ENCODE data around the gene PAWR.

DNA sequence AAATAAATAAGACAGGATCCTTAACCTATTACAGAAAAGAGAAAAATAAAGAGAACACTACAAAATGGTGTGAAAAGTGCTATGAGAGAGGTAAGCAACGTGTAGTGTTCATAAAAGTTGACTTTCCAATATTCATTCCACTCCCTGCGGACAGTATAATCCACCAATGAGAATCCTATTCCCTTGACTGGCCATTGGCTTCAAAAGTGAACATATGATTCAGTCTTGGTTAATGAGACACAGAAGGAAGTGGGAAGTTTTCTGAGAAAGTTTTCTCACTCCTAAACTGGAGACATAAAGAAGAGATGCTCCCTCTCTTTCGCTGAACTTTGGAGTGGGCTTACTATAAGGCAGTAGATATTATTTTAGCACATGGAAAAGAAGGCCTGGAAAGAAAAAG lies 153.1 kb downstream of the PAWR start:
- TF ChIP-seq, protein P1, sequence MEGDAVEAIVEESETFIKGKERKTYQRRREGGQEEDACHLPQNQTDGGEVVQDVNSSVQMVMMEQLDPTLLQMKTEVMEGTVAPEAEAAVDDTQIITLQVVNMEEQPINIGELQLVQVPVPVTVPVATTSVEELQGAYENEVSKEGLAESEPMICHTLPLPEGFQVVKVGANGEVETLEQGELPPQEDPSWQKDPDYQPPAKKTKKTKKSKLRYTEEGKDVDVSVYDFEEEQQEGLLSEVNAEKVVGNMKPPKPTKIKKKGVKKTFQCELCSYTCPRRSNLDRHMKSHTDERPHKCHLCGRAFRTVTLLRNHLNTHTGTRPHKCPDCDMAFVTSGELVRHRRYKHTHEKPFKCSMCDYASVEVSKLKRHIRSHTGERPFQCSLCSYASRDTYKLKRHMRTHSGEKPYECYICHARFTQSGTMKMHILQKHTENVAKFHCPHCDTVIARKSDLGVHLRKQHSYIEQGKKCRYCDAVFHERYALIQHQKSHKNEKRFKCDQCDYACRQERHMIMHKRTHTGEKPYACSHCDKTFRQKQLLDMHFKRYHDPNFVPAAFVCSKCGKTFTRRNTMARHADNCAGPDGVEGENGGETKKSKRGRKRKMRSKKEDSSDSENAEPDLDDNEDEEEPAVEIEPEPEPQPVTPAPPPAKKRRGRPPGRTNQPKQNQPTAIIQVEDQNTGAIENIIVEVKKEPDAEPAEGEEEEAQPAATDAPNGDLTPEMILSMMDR (IDR thresholded peaks at IDR 0.05; ENCODE audit: low read depth, low read length) = no peak
- TF ChIP-seq POLR2A (IDR thresholded peaks at IDR 0.05; ENCODE audit: extremely low read depth, insufficient read length) (no peak), MYC (IDR thresholded peaks at IDR 0.05; ENCODE audit: low read depth, low read length) (no peak)
- TF ChIP-seq, protein P2, sequence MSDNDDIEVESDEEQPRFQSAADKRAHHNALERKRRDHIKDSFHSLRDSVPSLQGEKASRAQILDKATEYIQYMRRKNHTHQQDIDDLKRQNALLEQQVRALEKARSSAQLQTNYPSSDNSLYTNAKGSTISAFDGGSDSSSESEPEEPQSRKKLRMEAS (IDR thresholded peaks at IDR 0.05; ENCODE audit: low read depth, low read length) = no peak

All from NB4 (cell line).